IMR-90 (cell line): Measurements from ENCODE around the gene WWP2. TPM values are rescaled to one million over a fixed set of nuclear protein-coding genes. Genes with fewer than 3 reads are reported as not detected.
A peak's percentile ranks its signal among the peaks of the same experiment; 100 is the strongest.

Experiments used
- ATAC-seq: fragments of 200-7000 bp; cut with Tn5 transposase; 2 replicates; pipeline ENCODE4 v1.9.1; 2020; ENCODE audit warnings: low read depth, mild to moderate bottlenecking, moderate library complexity
- BruUV-seq: library from RNA; stranded (reverse); fragments of 400-500 nt; replicated peaks from 2 replicates; lab custom pipeline; 2021; lab: Mats Ljungman, UMichigan
- CTCF ChIA-PET: fragments of 300-600 bp; formaldehyde crosslinking; extraction: SDS; loops from one replicate; lab custom pipeline; 2021; ENCODE audit warnings: antibody characterized with exemption; lab: Yijun Ruan, JAX
- POLR2A ChIA-PET: fragments of 300-600 bp; sonication (Branson Sonifier 250); formaldehyde crosslinking; loops from one replicate; lab custom pipeline; 2022; ENCODE audit warnings: antibody characterized with exemption; ENCODE audit not compliant: unreplicated experiment; lab: Charles Lee
- DNase-seq: peaks from one replicate; pipeline ENCODE4 v3.0.0; 2013
- H2AFZ ChIP-seq: replicated peaks from 2 replicates; pipeline ENCODE3; 2013; ENCODE audit warnings: low read length, mild to moderate bottlenecking; ENCODE audit not compliant: poor library complexity
- H2AK5ac ChIP-seq: 2 replicates; pipeline ENCODE4 v1.6.1; 2013; ENCODE audit warnings: low read depth, low read length, inconsistent platforms
- H2AK9ac ChIP-seq: replicated peaks from 2 replicates; pipeline ENCODE3; 2013; ENCODE audit warnings: mild to moderate bottlenecking, low read depth, low read length, moderate library complexity; ENCODE audit not compliant: poor library complexity
- H2BK120ac ChIP-seq: 2 replicates; pipeline ENCODE4 v1.6.1; 2013; ENCODE audit warnings: low read depth, low read length, inconsistent platforms
- H2BK15ac ChIP-seq: 3 replicates; pipeline ENCODE4 v1.6.1; 2013; ENCODE audit warnings: low read depth, low read length, inconsistent platforms
- H2BK20ac ChIP-seq: 2 replicates; pipeline ENCODE4 v1.6.1; 2013; ENCODE audit warnings: low read depth, mild to moderate bottlenecking, inconsistent platforms, low read length, moderate library complexity
- H2BK5ac ChIP-seq: 2 replicates; pipeline ENCODE4 v1.6.1; 2013; ENCODE audit warnings: mild to moderate bottlenecking, low read depth, low read length, inconsistent platforms; ENCODE audit not compliant: poor library complexity, severe bottlenecking
- H3K14ac ChIP-seq: replicated peaks from 2 replicates; pipeline ENCODE4 v1.6.1; 2013; ENCODE audit warnings: low read depth, low read length, inconsistent platforms
- H3K18ac ChIP-seq: 2 replicates; pipeline ENCODE4 v1.6.1; 2013; ENCODE audit warnings: low read depth, low read length, control low read depth
- H3K23ac ChIP-seq: 2 replicates; pipeline ENCODE4 v1.6.1; 2013; ENCODE audit warnings: low read depth, low read length, inconsistent platforms
- H3K27ac ChIP-seq: 2 replicates; pipeline ENCODE4 v1.5.1; 2013; ENCODE audit warnings: mild to moderate bottlenecking, control low read depth, low read length; ENCODE audit not compliant: insufficient read depth
- H3K27me3 ChIP-seq: 2 replicates; pipeline ENCODE4 v1.6.1; 2013; ENCODE audit warnings: low read length; ENCODE audit not compliant: control insufficient read depth, insufficient read depth
- H3K36me3 ChIP-seq: 2 replicates; pipeline ENCODE4 v1.6.1; 2013; ENCODE audit warnings: low read length, mixed read lengths; ENCODE audit not compliant: control insufficient read depth, insufficient read depth
- H3K4ac ChIP-seq: 2 replicates; pipeline ENCODE4 v1.6.1; 2013; ENCODE audit warnings: low read depth, low read length, inconsistent platforms
- H3K4me1 ChIP-seq: 2 replicates; pipeline ENCODE4 v1.6.1; 2013; ENCODE audit warnings: low read length, mixed read lengths; ENCODE audit not compliant: control insufficient read depth, insufficient read depth
- H3K4me2 ChIP-seq: 2 replicates; pipeline ENCODE4 v1.6.1; 2013; ENCODE audit warnings: low read depth, mild to moderate bottlenecking, control low read depth, low read length, moderate library complexity
- H3K4me3 ChIP-seq: 2 replicates; pipeline ENCODE4 v1.5.1; 2013; ENCODE audit warnings: low read depth, mild to moderate bottlenecking, control low read depth, low read length, moderate library complexity; ENCODE audit not compliant: insufficient read depth
- H3K56ac ChIP-seq: 2 replicates; pipeline ENCODE4 v1.6.1; 2013; ENCODE audit warnings: low read length, inconsistent platforms; ENCODE audit not compliant: insufficient read depth; ENCODE audit errors: extremely low read depth
- H3K79me1 ChIP-seq, 2 experiments: 2 replicates each; pipeline ENCODE4 v1.6.1; 2013; ENCODE audit warnings: low read length in 2 of 2, inconsistent platforms in 1 of 2, low read depth in 1 of 2
- H3K9ac ChIP-seq: 2 replicates; pipeline ENCODE4 v1.6.1; 2013; ENCODE audit warnings: low read depth, low read length, control low read depth
- H3K9me1 ChIP-seq: 2 replicates; pipeline ENCODE4 v1.6.1; 2013; ENCODE audit warnings: low read length, inconsistent platforms; ENCODE audit not compliant: insufficient read depth
- H3K9me3 ChIP-seq: 2 replicates; pipeline ENCODE4 v1.6.1; 2013; ENCODE audit warnings: low read length; ENCODE audit not compliant: control insufficient read depth, insufficient read depth
- H4K20me1 ChIP-seq: 2 replicates; pipeline ENCODE4 v1.6.1; 2013; ENCODE audit warnings: low read length, inconsistent platforms; ENCODE audit not compliant: insufficient read depth
- H4K5ac ChIP-seq: 2 replicates; pipeline ENCODE4 v1.6.1; 2013; ENCODE audit warnings: mild to moderate bottlenecking, low read depth, low read length, control low read depth
- H4K8ac ChIP-seq, 2 experiments: 2 replicates each; pipeline ENCODE4 v1.6.1; 2013; ENCODE audit warnings: low read depth in 2 of 2, low read length in 2 of 2, control low read depth in 1 of 2, inconsistent platforms in 1 of 2
- H4K91ac ChIP-seq: 2 replicates; pipeline ENCODE4 v1.6.1; 2013; ENCODE audit warnings: low read depth, low read length, inconsistent platforms; ENCODE audit not compliant: insufficient read depth
- CEBPB ChIP-seq: IDR thresholded peaks from 2 replicates; pipeline ENCODE4 v1.6.1; 2012; ENCODE audit warnings: low read depth, low read length, improper control_type of control experiment
- MAFK ChIP-seq: IDR thresholded peaks from 2 replicates; pipeline ENCODE4 v1.6.1; 2012; ENCODE audit warnings: low read depth, low read length, improper control_type of control experiment
- MAZ ChIP-seq: IDR thresholded peaks from 2 replicates; pipeline ENCODE4 v1.6.1; 2012; ENCODE audit warnings: low read depth, mild to moderate bottlenecking, low read length, improper control_type of control experiment, moderate library complexity, borderline replicate concordance
- MXI1 ChIP-seq: IDR thresholded peaks from 2 replicates; pipeline ENCODE4 v1.6.1; 2012; ENCODE audit warnings: low read depth, mild to moderate bottlenecking, low read length, moderate library complexity, borderline replicate concordance
- POLR2A ChIP-seq: IDR thresholded peaks from 2 replicates; pipeline ENCODE4 v1.6.1; 2012; ENCODE audit warnings: mild to moderate bottlenecking, low read depth, low read length
- RFX5 ChIP-seq: IDR thresholded peaks from 2 replicates; pipeline ENCODE4 v1.8.0; 2012; ENCODE audit warnings: low read depth, mild to moderate bottlenecking, low read length, moderate library complexity
- WGBS, 2 experiments: methylation state at CpG; one replicate each; pipeline versions ENCODE4 v1.1.5 to v1.1.7; 2013; ENCODE audit warnings: missing lambda C conversion rate in 2 of 2; ENCODE audit not compliant: insufficient read length in 1 of 2; ENCODE audit errors: extremely low coverage in 2 of 2; 5-methylcytosine and 5-hydroxymethylcytosine counted together
- dilution Hi-C: fragments of 300-500 bp; cut with HindIII; formaldehyde crosslinking; loops from one replicate; pipeline ENCODE4 v1.14.3; 2018; ENCODE audit warnings: low sequenced_read_pairs; ENCODE audit not compliant: unreplicated experiment
- in situ Hi-C: fragments of 300-500 bp; cut with MboI; formaldehyde crosslinking; loops from 3 replicates; pipeline ENCODE4 v1.14.3; 2019; ENCODE audit warnings: low sequenced_read_pairs, inconsistent platforms, mixed read lengths
- intact Hi-C: fragments of 100-400 bp; cut with micrococcal nuclease; formaldehyde crosslinking; loops from 2 replicates; pipeline ENCODE4 v1.10.0; 2022
- polyA plus RNA-seq, 3 experiments: library from polyadenylated mRNA; depleted of rRNA; stranded (reverse); fragments of >200 nt; gene quantifications; 2 replicates each; pipeline ENCODE4 v1.2.3, GENCODE V29; 2012; ENCODE audit warnings: low replicate concordance in 1 of 3
- total RNA-seq: library from RNA; depleted of rRNA; stranded (reverse); fragments of >200 nt; gene quantifications from 2 replicates; pipeline ENCODE4 v1.2.3, GENCODE V29; 2012
- TF ChIP-seq, protein P1 (sequence below): conservative IDR thresholded peaks from 2 replicates; pipeline ENCODE4 v1.5.1; 2012; ENCODE audit warnings: mild to moderate bottlenecking, low read depth, low read length, improper control_type of control experiment

Gene WWP2
- total and polyA plus RNA-seq, 2 of the 4 experiments (the other 2 are of a cell fraction) = 12.7 to 13.7 TPM

DNA sequence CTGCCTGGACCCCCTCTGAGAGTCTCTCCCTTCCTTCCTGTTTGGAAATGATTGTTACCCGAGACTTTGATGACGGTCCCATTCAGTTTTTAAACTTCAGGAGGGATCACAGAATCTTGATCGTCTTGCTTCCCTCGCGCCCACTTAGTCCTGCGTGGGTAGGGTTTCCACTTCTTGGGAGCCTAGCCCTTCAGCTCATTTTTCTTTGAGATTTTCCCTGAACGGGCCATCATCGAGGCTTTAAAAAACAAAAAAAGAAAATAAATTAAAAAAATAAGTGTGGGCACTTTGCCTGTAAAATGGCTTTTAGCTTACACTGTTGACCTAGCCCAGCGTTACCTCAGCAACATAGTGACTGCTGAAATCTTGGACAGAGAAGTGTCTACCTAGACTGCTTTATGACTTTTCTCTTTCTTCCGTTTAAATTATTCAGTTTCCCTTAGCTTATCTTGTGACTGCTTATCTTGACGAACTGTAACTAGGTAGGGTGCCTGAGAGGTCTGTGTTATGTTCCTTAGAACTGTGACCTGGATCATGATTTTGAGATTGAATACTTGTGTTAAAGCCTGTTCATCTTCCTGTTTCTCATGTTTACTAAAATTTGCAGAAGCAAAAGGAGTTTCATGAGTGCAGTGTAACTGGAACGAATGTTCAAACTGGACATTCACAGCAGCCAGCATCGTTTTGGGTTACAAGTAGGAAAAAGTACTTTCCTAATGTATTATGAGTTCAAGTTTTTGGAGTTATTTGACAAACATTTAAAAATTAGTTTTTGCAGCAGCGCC lies 874 bp downstream of the WWP2 start (continued):
- TF ChIP-seq MXI1 = no peak
- TF ChIP-seq RFX5 = no peak

DNA sequence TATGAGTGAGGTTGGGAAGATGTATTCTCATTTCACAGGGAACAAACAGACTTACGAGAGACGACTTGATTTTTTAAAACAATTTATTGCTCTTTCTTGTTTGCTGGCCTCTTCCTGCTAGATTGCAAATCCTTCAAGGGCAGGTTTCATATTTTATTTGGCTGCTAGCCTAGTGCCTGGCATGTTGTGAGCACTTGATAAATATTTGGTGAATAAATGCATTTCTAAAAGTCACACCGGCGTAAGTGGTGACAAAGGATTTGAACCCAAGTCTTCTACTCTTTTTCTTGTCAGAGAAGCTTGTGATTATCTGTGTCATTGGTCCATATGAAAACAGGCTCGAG lies 1.4 kb downstream of the WWP2 start:
- peaks cover 19 to 39% of the 10 kb centered on the region in 2 experiments for H3K79me1 ChIP-seq
- no peak overlapping the region for H3K56ac ChIP-seq
- no peak overlapping the region for H2BK120ac ChIP-seq
- dilution Hi-C loops = no loop called here
- H4K8ac ChIP-seq = peak overlapping the region in 1 of 2 experiments; percentile 91; a peak in 1 of 4 replicates
- H3K4me2 ChIP-seq = peak overlapping the region; percentile 96; the same call in 1 of the 2 replicates
- H3K23ac ChIP-seq = no peak overlapping the region
- H3K9ac ChIP-seq = peak overlapping the region; percentile 82; the same call in 1 of the 2 replicates
- H3K9me3 ChIP-seq = no peaks in the 10 kb centered on the region
- no CpG with 5 or more reads among the region's 5 CpGs for WGBS, 2 experiments
- no peak overlapping the region for H2AK9ac ChIP-seq
- in situ Hi-C loops = no loop called here
- intact Hi-C loops = no loop called here
- no peak for TF ChIP-seq CEBPB
- TF ChIP-seq, protein P1, sequence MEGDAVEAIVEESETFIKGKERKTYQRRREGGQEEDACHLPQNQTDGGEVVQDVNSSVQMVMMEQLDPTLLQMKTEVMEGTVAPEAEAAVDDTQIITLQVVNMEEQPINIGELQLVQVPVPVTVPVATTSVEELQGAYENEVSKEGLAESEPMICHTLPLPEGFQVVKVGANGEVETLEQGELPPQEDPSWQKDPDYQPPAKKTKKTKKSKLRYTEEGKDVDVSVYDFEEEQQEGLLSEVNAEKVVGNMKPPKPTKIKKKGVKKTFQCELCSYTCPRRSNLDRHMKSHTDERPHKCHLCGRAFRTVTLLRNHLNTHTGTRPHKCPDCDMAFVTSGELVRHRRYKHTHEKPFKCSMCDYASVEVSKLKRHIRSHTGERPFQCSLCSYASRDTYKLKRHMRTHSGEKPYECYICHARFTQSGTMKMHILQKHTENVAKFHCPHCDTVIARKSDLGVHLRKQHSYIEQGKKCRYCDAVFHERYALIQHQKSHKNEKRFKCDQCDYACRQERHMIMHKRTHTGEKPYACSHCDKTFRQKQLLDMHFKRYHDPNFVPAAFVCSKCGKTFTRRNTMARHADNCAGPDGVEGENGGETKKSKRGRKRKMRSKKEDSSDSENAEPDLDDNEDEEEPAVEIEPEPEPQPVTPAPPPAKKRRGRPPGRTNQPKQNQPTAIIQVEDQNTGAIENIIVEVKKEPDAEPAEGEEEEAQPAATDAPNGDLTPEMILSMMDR = no peak
- TF ChIP-seq MAFK = no peak
- no peak for TF ChIP-seq MAZ
- TF ChIP-seq POLR2A = no peak
- no peak for TF ChIP-seq RFX5
- no peak overlapping the region for H2BK15ac ChIP-seq
- no peak overlapping the region for H3K4ac ChIP-seq
- H3K4me3 ChIP-seq = no peak overlapping the region
- no peak overlapping the region for H2BK5ac ChIP-seq
- DNase-seq (no peak), ATAC-seq (no peak)
- H4K20me1 ChIP-seq = no peaks in the 10 kb centered on the region
- no peak overlapping the region for H2AFZ ChIP-seq
- no peaks in the 10 kb centered on the region for H3K36me3 ChIP-seq
- no peaks in the 10 kb centered on the region; the same call in 1 of the 2 replicates for H3K4me1 ChIP-seq
- H3K18ac ChIP-seq = no peak overlapping the region
- no peaks in the 10 kb centered on the region for H3K27me3 ChIP-seq
- no peak overlapping the region for H3K14ac ChIP-seq
- BruUV-seq = no TSS peak
- CTCF ChIA-PET = no interaction called here
- no peak overlapping the region for H3K27ac ChIP-seq
- H3K9me1 ChIP-seq = 0 out of 2 replicates have a peak, but pooled peaks cover 3% of the 10 kb centered on the region
- POLR2A ChIA-PET = no interaction called here
- H4K91ac ChIP-seq = no peak overlapping the region
- H4K5ac ChIP-seq = no peak overlapping the region
- H2BK20ac ChIP-seq = no peak overlapping the region
- no peak overlapping the region for H2AK5ac ChIP-seq
